ENCODE measurements around the gene LCAT.

DNA sequence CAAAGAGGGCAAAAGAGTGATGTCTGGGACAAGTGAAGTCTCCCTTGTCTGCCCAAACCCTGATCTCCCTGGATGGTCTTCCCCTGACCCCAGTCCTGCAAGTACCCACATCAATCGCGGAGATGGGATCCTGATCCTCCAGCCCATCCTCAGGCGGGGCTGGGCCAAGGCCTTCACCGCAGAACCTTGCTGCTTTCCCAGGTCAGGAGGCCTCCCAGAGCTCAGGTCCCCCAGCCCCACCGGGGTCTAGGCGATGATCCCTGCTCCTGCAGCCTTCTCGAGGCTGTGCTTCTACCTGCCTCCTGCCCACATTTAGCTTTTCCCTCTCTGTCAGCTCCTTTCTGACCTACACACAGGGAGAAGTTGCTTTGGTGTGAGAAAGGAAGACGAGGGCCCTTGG is 18.2 kb upstream of the LCAT start:
- TF ChIP-seq, protein P1, sequence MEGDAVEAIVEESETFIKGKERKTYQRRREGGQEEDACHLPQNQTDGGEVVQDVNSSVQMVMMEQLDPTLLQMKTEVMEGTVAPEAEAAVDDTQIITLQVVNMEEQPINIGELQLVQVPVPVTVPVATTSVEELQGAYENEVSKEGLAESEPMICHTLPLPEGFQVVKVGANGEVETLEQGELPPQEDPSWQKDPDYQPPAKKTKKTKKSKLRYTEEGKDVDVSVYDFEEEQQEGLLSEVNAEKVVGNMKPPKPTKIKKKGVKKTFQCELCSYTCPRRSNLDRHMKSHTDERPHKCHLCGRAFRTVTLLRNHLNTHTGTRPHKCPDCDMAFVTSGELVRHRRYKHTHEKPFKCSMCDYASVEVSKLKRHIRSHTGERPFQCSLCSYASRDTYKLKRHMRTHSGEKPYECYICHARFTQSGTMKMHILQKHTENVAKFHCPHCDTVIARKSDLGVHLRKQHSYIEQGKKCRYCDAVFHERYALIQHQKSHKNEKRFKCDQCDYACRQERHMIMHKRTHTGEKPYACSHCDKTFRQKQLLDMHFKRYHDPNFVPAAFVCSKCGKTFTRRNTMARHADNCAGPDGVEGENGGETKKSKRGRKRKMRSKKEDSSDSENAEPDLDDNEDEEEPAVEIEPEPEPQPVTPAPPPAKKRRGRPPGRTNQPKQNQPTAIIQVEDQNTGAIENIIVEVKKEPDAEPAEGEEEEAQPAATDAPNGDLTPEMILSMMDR (IDR thresholded peaks at IDR 0.05): no peak
- no peak for TF ChIP-seq POLR2A (IDR thresholded peaks at IDR 0.05)

Data from Peyer's patch (tissue), 4 donors.